ENCODE results near the gene SNAP47. TPM values are rescaled to one million over a fixed set of nuclear protein-coding genes. Genes with fewer than 3 reads are reported as not detected.

Gene SNAP47
- total and polyA plus RNA-seq, 2 experiments from 2014 or later: 42.6 to 49.6 TPM

- Histone ChIP-seq H2AFZ (no peak overlapping the region), H4K20me1 (ENCODE audit: insufficient read depth, poor library complexity, severe bottlenecking) (peaks cover 38% of the 10 kb centered on the region), H3K27ac (no peak overlapping the region), H3K79me2 (peaks cover 19% of the 10 kb centered on the region), H3K4me3 (no peak overlapping the region), H3K9me3 (ENCODE audit: low read depth) (no peaks in the 10 kb centered on the region), H3K4me1 (ENCODE audit: insufficient read depth) (peaks cover 23% of the 10 kb centered on the region), H3K27me3 (no peaks in the 10 kb centered on the region), H3K4me2 (no peak overlapping the region), H3K36me3 (replicated peaks; ENCODE audit: insufficient read depth, low read depth) (no peaks in the 10 kb centered on the region), H3K9me2 (replicated peaks; ENCODE audit: insufficient read depth) (no peaks in the 10 kb centered on the region)
- peak; percentile 93 for DNase-seq (ENCODE audit: low spot score)
- 27% methylated on average over 22 of the region's 22 CpGs for WGBS (ENCODE audit: low lambda C conversion rate, missing lambda C conversion rate)
- TF ChIP-seq CTCF (IDR thresholded peaks at IDR 0.05; ENCODE audit: poor library complexity) (peak; percentile 97), EZH2 (IDR thresholded peaks at IDR 0.05; ENCODE audit: borderline replicate concordance) (no peak), EZH2phosphoT487 (IDR thresholded peaks at IDR 0.05; ENCODE audit: low read depth, severe bottlenecking, unreplicated experiment) (no peak)
Measured at GRCh38 chr1:227762231-227762911, 27.1 kb downstream of the SNAP47 start.

GRCh38 chr1:227763246-227764018, 28.2 kb downstream of the SNAP47 start:
- Histone ChIP-seq H3K4me1 (ENCODE audit: insufficient read depth) (peaks cover 19% of the 10 kb centered on the region), H3K4me2 (no peak overlapping the region), H3K4me3 (no peak overlapping the region), H3K79me2 (peaks cover 19% of the 10 kb centered on the region), H3K27me3 (no peaks in the 10 kb centered on the region), H3K27ac (no peak overlapping the region), H3K36me3 (replicated peaks; ENCODE audit: insufficient read depth, low read depth) (no peaks in the 10 kb centered on the region), H3K9me3 (ENCODE audit: low read depth) (no peaks in the 10 kb centered on the region), H3K9me2 (replicated peaks; ENCODE audit: insufficient read depth) (no peaks in the 10 kb centered on the region), H2AFZ (no peak overlapping the region), H4K20me1 (ENCODE audit: insufficient read depth, poor library complexity, severe bottlenecking) (peaks cover 35% of the 10 kb centered on the region)
- WGBS (ENCODE audit: low lambda C conversion rate, missing lambda C conversion rate): 94% methylated on average over 16 of the region's 16 CpGs
- no peak for DNase-seq (ENCODE audit: low spot score)
- TF ChIP-seq EZH2 (IDR thresholded peaks at IDR 0.05; ENCODE audit: borderline replicate concordance): no peak
- TF ChIP-seq CTCF (IDR thresholded peaks at IDR 0.05; ENCODE audit: poor library complexity): no peak
- no peak for TF ChIP-seq EZH2phosphoT487 (IDR thresholded peaks at IDR 0.05; ENCODE audit: low read depth, severe bottlenecking, unreplicated experiment)

- Histone ChIP-seq H3K9me3 (ENCODE audit: low read depth) (no peaks in the 10 kb centered on the region), H4K20me1 (ENCODE audit: insufficient read depth, poor library complexity, severe bottlenecking) (peaks cover 32% of the 10 kb centered on the region), H3K4me2 (no peak overlapping the region), H3K36me3 (replicated peaks; ENCODE audit: insufficient read depth, low read depth) (peaks cover 3% of the 10 kb centered on the region), H3K4me1 (ENCODE audit: insufficient read depth) (peaks cover 15% of the 10 kb centered on the region), H3K27me3 (no peaks in the 10 kb centered on the region), H3K79me2 (peaks cover 19% of the 10 kb centered on the region), H3K27ac (no peak overlapping the region), H3K9me2 (replicated peaks; ENCODE audit: insufficient read depth) (no peaks in the 10 kb centered on the region), H2AFZ (no peak overlapping the region), H3K4me3 (no peak overlapping the region)
- 81% methylated on average over 7 of the region's 7 CpGs for WGBS (ENCODE audit: low lambda C conversion rate, missing lambda C conversion rate)
- TF ChIP-seq CTCF (IDR thresholded peaks at IDR 0.05; ENCODE audit: poor library complexity) (no peak), EZH2phosphoT487 (IDR thresholded peaks at IDR 0.05; ENCODE audit: low read depth, severe bottlenecking, unreplicated experiment) (no peak), EZH2 (IDR thresholded peaks at IDR 0.05; ENCODE audit: borderline replicate concordance) (no peak)
- no peak for DNase-seq (ENCODE audit: low spot score)
Measured at GRCh38 chr1:227764019-227764391, 28.8 kb downstream of the SNAP47 start.

Data from hepatocyte (in vitro differentiated cells).